Osteocyte (in vitro differentiated cells): ENCODE data around the gene IGFL1. TPM values are rescaled to one million over a fixed set of nuclear protein-coding genes. Genes with fewer than 3 reads are reported as not detected.
"Not testable (repeated sequence)": the region's sequence is repeated elsewhere in the genome, so short reads cannot be mapped to it uniquely, and the experiment has no call there.

Experiments
- DNase-seq: peaks from one replicate; pipeline ENCODE4 v3.0.0; 2021; ENCODE audit warnings: mixed read lengths; ENCODE audit not compliant: unreplicated experiment; ENCODE audit errors: extremely low spot score
- H3K27ac Mint-ChIP-seq: one replicate; pipeline ENCODE4 v1.8.0; 2021; ENCODE audit warnings: mild to moderate bottlenecking, mixed read lengths; ENCODE audit not compliant: unreplicated experiment
- H3K27me3 Mint-ChIP-seq: one replicate; pipeline ENCODE4 v1.8.0; 2021; ENCODE audit warnings: mixed read lengths; ENCODE audit not compliant: unreplicated experiment
- H3K36me3 Mint-ChIP-seq: one replicate; pipeline ENCODE4 v1.8.0; 2021; ENCODE audit warnings: mixed read lengths; ENCODE audit not compliant: unreplicated experiment
- H3K4me1 Mint-ChIP-seq: one replicate; pipeline ENCODE4 v1.8.0; 2021; ENCODE audit warnings: mixed read lengths; ENCODE audit not compliant: unreplicated experiment
- H3K4me3 Mint-ChIP-seq: one replicate; pipeline ENCODE4 v1.8.0; 2021; ENCODE audit warnings: mild to moderate bottlenecking, moderate library complexity, mixed read lengths; ENCODE audit not compliant: unreplicated experiment
- H3K9me3 Mint-ChIP-seq: one replicate; pipeline ENCODE4 v1.8.0; 2021; ENCODE audit warnings: mixed read lengths; ENCODE audit not compliant: unreplicated experiment
- CTCF ChIP-seq: fragments of 200-600 bp; sonication (generic); IDR thresholded peaks from 2 replicates; pipeline ENCODE4 v1.5.0; 2021; ENCODE audit warnings: antibody characterized with exemption, mild to moderate bottlenecking, moderate library complexity
- total RNA-seq: library from RNA; stranded (reverse); gene quantifications from 2 replicates; pipeline ENCODE4 v1.2.1, GENCODE V29; 2021

Gene IGFL1
- total RNA-seq, 1 donor from 2014 or later: not detected

GRCh38 chr19:46226438-46226973 is 3.0 kb upstream of the IGFL1 start:
- peaks cover 27% of the 10 kb centered on the region for H3K27me3 Mint-ChIP-seq

GRCh38 chr19:46232029-46232428 is 2.5 kb downstream of the IGFL1 start:
- no peak overlapping the region for H3K27ac Mint-ChIP-seq
- no peak for TF ChIP-seq CTCF
- no peak overlapping the region for H3K4me3 Mint-ChIP-seq
- no peak for DNase-seq
- H3K4me1 Mint-ChIP-seq: peaks cover 12% of the 10 kb centered on the region
- H3K36me3 Mint-ChIP-seq: no peaks in the 10 kb centered on the region
- H3K27me3 Mint-ChIP-seq: peaks cover 43% of the 10 kb centered on the region
- H3K9me3 Mint-ChIP-seq: no peaks in the 10 kb centered on the region

More at GRCh38 chr19:46226438-46226973, 3.0 kb upstream of the IGFL1 start:
- TF ChIP-seq CTCF: no peak
- Mint-ChIP-seq H3K36me3 (no peaks in the 10 kb centered on the region), H3K4me1 (peaks cover 48% of the 10 kb centered on the region), H3K4me3 (no peak overlapping the region), H3K9me3 (no peaks in the 10 kb centered on the region), H3K27ac (no peak overlapping the region)
- no peak for DNase-seq

GRCh38 chr19:46232468-46232867 is 2.9 kb downstream of the IGFL1 start:
- Mint-ChIP-seq H3K27ac (no peak overlapping the region), H3K36me3 (no peaks in the 10 kb centered on the region), H3K27me3 (peaks cover 43% of the 10 kb centered on the region), H3K9me3 (no peaks in the 10 kb centered on the region), H3K4me1 (peaks cover 8% of the 10 kb centered on the region), H3K4me3 (no peak overlapping the region)
- no peak for TF ChIP-seq CTCF
- no peak for DNase-seq

- H3K9me3 Mint-ChIP-seq: no peaks in the 10 kb centered on the region
- no peak overlapping the region for H3K4me3 Mint-ChIP-seq
- peaks cover 8% of the 10 kb centered on the region for H3K4me1 Mint-ChIP-seq
- peaks cover 44% of the 10 kb centered on the region for H3K27me3 Mint-ChIP-seq
- DNase-seq: no peak
- H3K27ac Mint-ChIP-seq: no peak overlapping the region
- TF ChIP-seq CTCF: no peak
- no peaks in the 10 kb centered on the region for H3K36me3 Mint-ChIP-seq
Observed at GRCh38 chr19:46232938-46233621, 3.5 kb downstream of the IGFL1 start.

- H3K36me3 Mint-ChIP-seq, H3K4me3 Mint-ChIP-seq, H3K9me3 Mint-ChIP-seq, H3K27ac Mint-ChIP-seq, DNase-seq, H3K4me1 Mint-ChIP-seq: not testable (repeated sequence)
- peaks cover 44% of the 10 kb centered on the region for H3K27me3 Mint-ChIP-seq
Observed at GRCh38 chr19:46233871-46234270, 4.3 kb downstream of the IGFL1 start.

GRCh38 chr19:46238141-46238540 is 8.6 kb downstream of the IGFL1 start:
- not testable (repeated sequence) for H3K27ac Mint-ChIP-seq, H3K4me1 Mint-ChIP-seq, H3K4me3 Mint-ChIP-seq, DNase-seq, H3K36me3 Mint-ChIP-seq, H3K9me3 Mint-ChIP-seq
- peaks cover 63% of the 10 kb centered on the region for H3K27me3 Mint-ChIP-seq
